Thyroid gland (tissue), 4 donors: Measurements from ENCODE around the gene LRP6.

ENCODE experiments used
- POLR2A ChIP-seq, 2 donors: fragments of 450-650 bp; IDR thresholded peaks; one replicate each; pipeline ENCODE4 v1.6.1; 2017; ENCODE audit warnings: antibody characterized with exemption in 2 of 2, mild to moderate bottlenecking in 2 of 2, moderate library complexity in 1 of 2
- TF ChIP-seq, protein P1 (sequence below), 6 experiments: fragments of 200-600 bp in 3 of 6; fragments of 450-650 bp in 3 of 6; sonication (generic) in 3 of 6; IDR thresholded peaks; one replicate each; pipeline ENCODE4 v1.5.1; 2016 to 2019; ENCODE audit warnings: antibody characterized with exemption in 6 of 6, mild to moderate bottlenecking in 2 of 6, inconsistent platforms in 1 of 6, moderate library complexity in 1 of 6

GRCh38 chr12:12212769-12213168 is 54.1 kb downstream of the LRP6 start:
- TF ChIP-seq, protein P1, sequence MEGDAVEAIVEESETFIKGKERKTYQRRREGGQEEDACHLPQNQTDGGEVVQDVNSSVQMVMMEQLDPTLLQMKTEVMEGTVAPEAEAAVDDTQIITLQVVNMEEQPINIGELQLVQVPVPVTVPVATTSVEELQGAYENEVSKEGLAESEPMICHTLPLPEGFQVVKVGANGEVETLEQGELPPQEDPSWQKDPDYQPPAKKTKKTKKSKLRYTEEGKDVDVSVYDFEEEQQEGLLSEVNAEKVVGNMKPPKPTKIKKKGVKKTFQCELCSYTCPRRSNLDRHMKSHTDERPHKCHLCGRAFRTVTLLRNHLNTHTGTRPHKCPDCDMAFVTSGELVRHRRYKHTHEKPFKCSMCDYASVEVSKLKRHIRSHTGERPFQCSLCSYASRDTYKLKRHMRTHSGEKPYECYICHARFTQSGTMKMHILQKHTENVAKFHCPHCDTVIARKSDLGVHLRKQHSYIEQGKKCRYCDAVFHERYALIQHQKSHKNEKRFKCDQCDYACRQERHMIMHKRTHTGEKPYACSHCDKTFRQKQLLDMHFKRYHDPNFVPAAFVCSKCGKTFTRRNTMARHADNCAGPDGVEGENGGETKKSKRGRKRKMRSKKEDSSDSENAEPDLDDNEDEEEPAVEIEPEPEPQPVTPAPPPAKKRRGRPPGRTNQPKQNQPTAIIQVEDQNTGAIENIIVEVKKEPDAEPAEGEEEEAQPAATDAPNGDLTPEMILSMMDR (IDR thresholded peaks at IDR 0.05), result no peak
- TF ChIP-seq POLR2A (IDR thresholded peaks at IDR 0.05), result no peak
